Glutamatergic neuron (in vitro differentiated cells): ENCODE results near the gene COL15A1. TPM values are rescaled to one million over a fixed set of nuclear protein-coding genes. Genes with fewer than 3 reads are reported as not detected.

ENCODE experiments used
- DNase-seq: peaks from one replicate; pipeline ENCODE4 v3.0.0; 2022
- H3K27ac Mint-ChIP-seq: one replicate; pipeline ENCODE4 v1.8.0; 2020; ENCODE audit warnings: mild to moderate bottlenecking, mixed read lengths, inconsistent platforms; ENCODE audit not compliant: unreplicated experiment
- H3K27me3 Mint-ChIP-seq: one replicate; pipeline ENCODE4 v1.8.0; 2020; ENCODE audit warnings: mild to moderate bottlenecking, moderate library complexity, mixed read lengths, inconsistent platforms; ENCODE audit not compliant: unreplicated experiment
- H3K36me3 Mint-ChIP-seq: one replicate; pipeline ENCODE4 v1.8.0; 2020; ENCODE audit warnings: mild to moderate bottlenecking, mixed read lengths, inconsistent platforms; ENCODE audit not compliant: unreplicated experiment
- H3K4me1 Mint-ChIP-seq: one replicate; pipeline ENCODE4 v1.8.0; 2020; ENCODE audit warnings: mild to moderate bottlenecking, low read depth, mixed read lengths, inconsistent platforms; ENCODE audit not compliant: unreplicated experiment
- H3K4me3 Mint-ChIP-seq: one replicate; pipeline ENCODE4 v1.8.0; 2020; ENCODE audit warnings: mild to moderate bottlenecking, mixed read lengths, inconsistent platforms; ENCODE audit not compliant: unreplicated experiment
- H3K9me3 Mint-ChIP-seq: one replicate; pipeline ENCODE4 v1.8.0; 2020; ENCODE audit warnings: mild to moderate bottlenecking, moderate library complexity, mixed read lengths, inconsistent platforms; ENCODE audit not compliant: unreplicated experiment
- total RNA-seq: library from RNA; stranded (reverse); fragmentation: NEBNext Ultra II Directional; extraction: Animal tissue kit (Norgen Biotek cat#: 25700); gene quantifications from one replicate; pipeline ENCODE4 v1.2.1, GENCODE V29; 2021; ENCODE audit not compliant: unreplicated experiment
- TF ChIP-seq, protein P1 (sequence below): fragments of 200-600 bp; sonication (generic); IDR thresholded peaks from one replicate; pipeline ENCODE4 v1.5.0; 2021; ENCODE audit not compliant: partially characterized antibody, unreplicated experiment

Gene COL15A1
- total RNA-seq, 1 donor from 2014 or later = not detected

DNA sequence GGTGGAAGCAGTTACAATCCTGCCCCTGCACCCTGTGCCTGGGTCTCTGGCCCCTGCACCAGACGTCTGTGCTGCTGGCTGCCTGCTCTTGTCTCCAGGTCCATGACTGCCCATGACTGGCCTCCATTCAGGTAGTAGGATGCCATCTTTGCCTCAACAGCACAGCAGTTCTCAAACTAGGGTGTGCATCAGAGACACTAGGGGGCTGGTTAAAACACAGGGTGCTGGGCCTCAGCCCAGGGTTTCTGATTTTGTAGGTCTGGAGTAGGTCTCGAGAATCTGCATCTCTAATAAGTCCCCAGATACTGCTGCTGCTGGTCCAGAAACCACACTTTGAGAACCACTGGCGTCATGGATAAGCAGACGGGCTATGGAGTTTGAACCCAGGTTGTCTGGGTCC, 24.0 kb downstream of the COL15A1 start:
- H3K27me3 Mint-ChIP-seq = peaks cover 9% of the 10 kb centered on the region

DNA sequence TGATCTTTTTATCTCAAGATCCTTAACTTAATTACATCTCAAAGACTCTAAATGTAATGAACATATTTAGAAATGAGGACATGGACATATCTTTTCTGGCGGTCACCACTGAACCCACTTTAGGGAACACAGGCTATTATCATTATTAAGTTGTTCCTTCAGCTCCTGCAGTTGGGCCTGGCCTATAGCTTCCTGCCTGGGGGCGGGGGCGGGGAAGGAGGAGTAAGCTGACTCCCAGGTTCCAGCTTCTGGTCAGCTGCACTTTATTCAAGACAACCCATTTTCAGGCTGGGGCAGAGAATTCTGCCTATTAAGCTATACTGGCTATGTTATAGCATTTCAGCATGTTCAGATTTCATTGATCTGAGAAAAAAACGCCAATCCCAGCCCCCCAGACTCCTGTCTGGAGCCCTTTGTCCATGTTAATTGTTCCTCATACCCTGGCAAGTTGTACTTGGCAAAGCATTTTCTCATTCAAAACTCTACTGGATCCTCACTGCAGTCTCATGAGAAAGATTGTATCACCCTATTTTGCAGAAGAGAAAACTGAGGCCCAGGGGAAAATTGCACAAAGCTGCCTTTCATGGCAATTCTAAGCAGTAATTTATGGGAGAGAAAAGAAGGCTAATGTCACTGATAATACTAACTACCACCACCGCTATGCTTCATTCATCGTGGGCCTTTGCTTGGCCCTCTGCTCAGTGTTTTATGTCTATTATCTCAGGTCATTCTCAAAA, 25.1 kb downstream of the COL15A1 start:
- H3K4me1 Mint-ChIP-seq = peaks cover 14% of the 10 kb centered on the region
- no peaks in the 10 kb centered on the region for H3K9me3 Mint-ChIP-seq
- no peak overlapping the region for H3K27ac Mint-ChIP-seq
- peaks cover 9% of the 10 kb centered on the region for H3K27me3 Mint-ChIP-seq
- no peak overlapping the region for H3K4me3 Mint-ChIP-seq
- H3K36me3 Mint-ChIP-seq = no peaks in the 10 kb centered on the region
- TF ChIP-seq, protein P1, sequence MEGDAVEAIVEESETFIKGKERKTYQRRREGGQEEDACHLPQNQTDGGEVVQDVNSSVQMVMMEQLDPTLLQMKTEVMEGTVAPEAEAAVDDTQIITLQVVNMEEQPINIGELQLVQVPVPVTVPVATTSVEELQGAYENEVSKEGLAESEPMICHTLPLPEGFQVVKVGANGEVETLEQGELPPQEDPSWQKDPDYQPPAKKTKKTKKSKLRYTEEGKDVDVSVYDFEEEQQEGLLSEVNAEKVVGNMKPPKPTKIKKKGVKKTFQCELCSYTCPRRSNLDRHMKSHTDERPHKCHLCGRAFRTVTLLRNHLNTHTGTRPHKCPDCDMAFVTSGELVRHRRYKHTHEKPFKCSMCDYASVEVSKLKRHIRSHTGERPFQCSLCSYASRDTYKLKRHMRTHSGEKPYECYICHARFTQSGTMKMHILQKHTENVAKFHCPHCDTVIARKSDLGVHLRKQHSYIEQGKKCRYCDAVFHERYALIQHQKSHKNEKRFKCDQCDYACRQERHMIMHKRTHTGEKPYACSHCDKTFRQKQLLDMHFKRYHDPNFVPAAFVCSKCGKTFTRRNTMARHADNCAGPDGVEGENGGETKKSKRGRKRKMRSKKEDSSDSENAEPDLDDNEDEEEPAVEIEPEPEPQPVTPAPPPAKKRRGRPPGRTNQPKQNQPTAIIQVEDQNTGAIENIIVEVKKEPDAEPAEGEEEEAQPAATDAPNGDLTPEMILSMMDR = no peak
- DNase-seq = no peak

More for the DNA sequence above, 24.0 kb downstream of the COL15A1 start:
- TF ChIP-seq, protein P1 = no peak
- Mint-ChIP-seq H3K4me1 (peaks cover 8% of the 10 kb centered on the region), H3K36me3 (no peaks in the 10 kb centered on the region), H3K4me3 (no peak overlapping the region), H3K9me3 (no peaks in the 10 kb centered on the region), H3K27ac (no peak overlapping the region)
- DNase-seq = no peak

DNA sequence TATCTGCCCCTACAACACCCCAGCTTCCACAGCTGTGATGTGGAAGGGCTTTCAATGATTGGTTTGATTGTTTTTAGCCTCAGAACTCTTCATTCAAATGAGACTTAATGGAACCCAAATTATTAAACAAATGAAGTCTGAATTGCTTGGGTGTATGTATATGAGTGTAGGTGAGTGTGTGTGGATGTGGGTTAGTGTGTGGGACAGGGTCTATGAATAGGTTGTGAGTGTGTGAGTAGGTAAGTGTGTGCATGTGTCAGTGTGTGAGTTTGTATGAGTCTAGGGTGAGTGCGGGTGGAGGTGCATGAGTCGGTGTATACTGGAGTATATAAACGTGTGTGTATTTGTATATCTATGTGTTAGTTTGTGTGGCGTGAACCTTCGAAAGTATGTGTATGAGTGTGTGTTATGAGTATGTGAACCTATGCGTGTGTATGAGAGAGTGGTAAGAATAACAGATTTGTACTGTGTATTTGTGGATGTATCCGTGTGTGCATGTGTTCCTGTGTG, 26.9 kb downstream of the COL15A1 start:
- DNase-seq = no peak
- no peak overlapping the region for H3K27ac Mint-ChIP-seq
- TF ChIP-seq, protein P1 = no peak
- peaks cover 5% of the 10 kb centered on the region for H3K9me3 Mint-ChIP-seq
- no peaks in the 10 kb centered on the region for H3K36me3 Mint-ChIP-seq
- H3K4me1 Mint-ChIP-seq = peaks cover 20% of the 10 kb centered on the region
- H3K27me3 Mint-ChIP-seq = peaks cover 9% of the 10 kb centered on the region
- H3K4me3 Mint-ChIP-seq = no peak overlapping the region

DNA sequence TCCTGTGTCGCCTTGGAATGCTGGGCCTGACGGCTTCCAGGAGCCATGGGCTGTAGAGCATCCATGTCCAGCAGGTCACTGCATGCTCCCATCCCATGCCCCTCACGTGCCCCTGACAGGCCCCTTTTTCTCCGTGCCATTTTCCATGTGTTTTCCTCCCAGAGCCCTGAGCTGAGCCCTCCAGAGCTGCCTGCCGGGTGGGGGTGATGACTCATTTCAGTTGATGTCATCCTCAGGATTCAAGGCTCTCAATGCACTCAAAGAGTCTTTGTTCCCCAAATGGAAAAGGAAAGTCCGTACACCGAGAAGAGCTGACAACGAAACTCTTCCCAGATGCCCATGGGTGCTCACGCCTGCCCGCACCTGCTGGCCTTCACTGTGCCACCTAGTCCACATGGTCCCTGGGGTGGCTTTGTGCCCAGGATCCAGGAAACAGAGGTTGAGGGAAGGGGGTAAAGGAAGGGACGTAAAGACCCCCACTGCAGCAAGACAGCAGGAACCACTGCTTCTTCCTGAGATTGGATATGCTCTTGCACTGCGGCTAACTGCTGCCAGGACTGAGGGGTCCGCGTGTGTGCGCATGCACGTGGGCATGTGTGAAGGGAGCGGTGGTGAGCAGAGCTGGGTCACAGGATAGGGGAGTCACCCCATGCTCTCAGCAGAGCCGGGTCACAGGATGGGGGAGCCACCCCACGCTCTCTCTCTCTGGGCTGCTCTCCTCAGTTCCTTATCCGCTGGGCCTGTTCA, 27.6 kb downstream of the COL15A1 start:
- no peaks in the 10 kb centered on the region for H3K36me3 Mint-ChIP-seq
- no peak for DNase-seq
- no peak overlapping the region for H3K27ac Mint-ChIP-seq
- peaks cover 21% of the 10 kb centered on the region for H3K4me1 Mint-ChIP-seq
- peaks cover 8% of the 10 kb centered on the region for H3K9me3 Mint-ChIP-seq
- TF ChIP-seq, protein P1 = no peak
- H3K27me3 Mint-ChIP-seq = peaks cover 9% of the 10 kb centered on the region
- no peak overlapping the region for H3K4me3 Mint-ChIP-seq

DNA sequence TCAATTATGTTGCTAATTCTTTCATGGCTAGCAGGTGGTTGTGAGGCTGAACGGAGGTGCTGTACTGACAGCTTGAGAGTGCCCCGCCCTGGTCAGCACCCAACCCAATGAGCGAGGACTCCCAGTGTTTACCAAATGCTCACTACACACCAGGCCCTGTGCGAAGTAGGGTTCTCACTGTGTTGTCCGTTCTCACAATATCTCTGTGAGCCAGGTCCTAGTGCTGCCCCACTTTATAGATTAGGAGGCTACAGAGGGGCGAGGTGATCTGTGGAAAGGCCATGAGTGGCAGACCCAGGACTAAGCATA, 28.2 kb downstream of the COL15A1 start:
- peaks cover 8% of the 10 kb centered on the region for H3K9me3 Mint-ChIP-seq
- peaks cover 21% of the 10 kb centered on the region for H3K4me1 Mint-ChIP-seq
- H3K27ac Mint-ChIP-seq = no peak overlapping the region
- no peaks in the 10 kb centered on the region for H3K36me3 Mint-ChIP-seq
- no peak overlapping the region for H3K4me3 Mint-ChIP-seq
- DNase-seq = no peak
- peaks cover 9% of the 10 kb centered on the region for H3K27me3 Mint-ChIP-seq
- TF ChIP-seq, protein P1 = no peak
